ENCODE data around the gene CCDC157. TPM values are rescaled to one million over a fixed set of nuclear protein-coding genes. Genes with fewer than 3 reads are reported as not detected.
"Not testable (repeated sequence)": the region's sequence is repeated elsewhere in the genome, so short reads cannot be mapped to it uniquely, and the experiment has no call there.

CCDC157 gene
- total RNA-seq, 1 donor = 2.9 TPM

- Histone ChIP-seq H3K36me3 (ENCODE audit: insufficient read depth, low read length) (peaks cover 90% of the 10 kb centered on the region), H3K9me3 (ENCODE audit: low read depth, low read length) (no peaks in the 10 kb centered on the region), H4K20me1 (ENCODE audit: insufficient read depth, low read length) (peaks cover 10% of the 10 kb centered on the region), H3K27ac (ENCODE audit: low read depth, low read length) (no peak overlapping the region), H3K4me2 (ENCODE audit: insufficient read depth, low read length) (no peak overlapping the region), H3K4me3 (ENCODE audit: insufficient read depth, low read length) (no peak overlapping the region), H3K4me1 (ENCODE audit: insufficient read depth, low read length) (no peaks in the 10 kb centered on the region), H3K27me3 (ENCODE audit: insufficient read depth, low read length) (no peaks in the 10 kb centered on the region), H3K79me2 (ENCODE audit: insufficient read depth, low read length) (no peaks in the 10 kb centered on the region), H2AFZ (ENCODE audit: low read length) (no peak overlapping the region)
- TF ChIP-seq CTCF (IDR thresholded peaks at IDR 0.05; ENCODE audit: extremely low read depth, low read depth, low read length) = no peak
- peak; percentile 77 for DNase-seq (ENCODE audit: insufficient read length, low spot score, missing footprints)
Observed at GRCh38 chr22:30335236-30335635, 21.6 kb upstream of the CCDC157 start.

GRCh38 chr22:30336752-30337460 is 19.9 kb upstream of the CCDC157 start:
- peaks cover 91% of the 10 kb centered on the region for H3K36me3 ChIP-seq (ENCODE audit: insufficient read depth, low read length)

GRCh38 chr22:30337461-30337778 is 19.4 kb upstream of the CCDC157 start:
- H3K79me2 ChIP-seq (ENCODE audit: insufficient read depth, low read length) = no peaks in the 10 kb centered on the region
- peaks cover 92% of the 10 kb centered on the region for H3K36me3 ChIP-seq (ENCODE audit: insufficient read depth, low read length)
- H3K4me1 ChIP-seq (ENCODE audit: insufficient read depth, low read length) = no peaks in the 10 kb centered on the region
- no peak for TF ChIP-seq CTCF (IDR thresholded peaks at IDR 0.05; ENCODE audit: extremely low read depth, low read depth, low read length)
- H2AFZ ChIP-seq (ENCODE audit: low read length) = no peak overlapping the region
- H3K4me2 ChIP-seq (ENCODE audit: insufficient read depth, low read length) = no peak overlapping the region
- peaks cover 10% of the 10 kb centered on the region for H4K20me1 ChIP-seq (ENCODE audit: insufficient read depth, low read length)
- DNase-seq (ENCODE audit: insufficient read length, low spot score, missing footprints) = peak; percentile 55
- H3K27ac ChIP-seq (ENCODE audit: low read depth, low read length) = no peak overlapping the region
- H3K9me3 ChIP-seq (ENCODE audit: low read depth, low read length) = no peaks in the 10 kb centered on the region
- no peaks in the 10 kb centered on the region for H3K27me3 ChIP-seq (ENCODE audit: insufficient read depth, low read length)
- H3K4me3 ChIP-seq (ENCODE audit: insufficient read depth, low read length) = no peak overlapping the region

More at GRCh38 chr22:30336752-30337460, 19.9 kb upstream of the CCDC157 start:
- no peaks in the 10 kb centered on the region for H3K4me1 ChIP-seq (ENCODE audit: insufficient read depth, low read length)
- H4K20me1 ChIP-seq (ENCODE audit: insufficient read depth, low read length) = peaks cover 10% of the 10 kb centered on the region
- H3K4me3 ChIP-seq (ENCODE audit: insufficient read depth, low read length) = no peak overlapping the region
- H3K9me3 ChIP-seq (ENCODE audit: low read depth, low read length) = no peaks in the 10 kb centered on the region
- DNase-seq (ENCODE audit: insufficient read length, low spot score, missing footprints) = peak; percentile 37
- H2AFZ ChIP-seq (ENCODE audit: low read length) = no peak overlapping the region
- H3K79me2 ChIP-seq (ENCODE audit: insufficient read depth, low read length) = no peaks in the 10 kb centered on the region
- no peaks in the 10 kb centered on the region for H3K27me3 ChIP-seq (ENCODE audit: insufficient read depth, low read length)
- no peak overlapping the region for H3K4me2 ChIP-seq (ENCODE audit: insufficient read depth, low read length)
- TF ChIP-seq CTCF (IDR thresholded peaks at IDR 0.05; ENCODE audit: extremely low read depth, low read depth, low read length) = no peak
- no peak overlapping the region for H3K27ac ChIP-seq (ENCODE audit: low read depth, low read length)

- not testable (repeated sequence) for H3K27me3 ChIP-seq (ENCODE audit: insufficient read depth, low read length); H2AFZ ChIP-seq (ENCODE audit: low read length); H3K4me2 ChIP-seq (ENCODE audit: insufficient read depth, low read length); H3K9me3 ChIP-seq (ENCODE audit: low read depth, low read length); H3K27ac ChIP-seq (ENCODE audit: low read depth, low read length); H3K4me1 ChIP-seq (ENCODE audit: insufficient read depth, low read length); H3K79me2 ChIP-seq (ENCODE audit: insufficient read depth, low read length); H3K4me3 ChIP-seq (ENCODE audit: insufficient read depth, low read length)
- Histone ChIP-seq H3K36me3 (ENCODE audit: insufficient read depth, low read length) (peaks cover 93% of the 10 kb centered on the region), H4K20me1 (ENCODE audit: insufficient read depth, low read length) (peaks cover 13% of the 10 kb centered on the region)
- peak; percentile 6 for DNase-seq (ENCODE audit: insufficient read length, low spot score, missing footprints)
Observed at GRCh38 chr22:30338341-30338740, 18.5 kb upstream of the CCDC157 start.
